ENCODE results near the gene RAB27A.
A peak's percentile ranks its signal among the peaks of the same experiment; 100 is the strongest.

Gene RAB27A

GRCh38 chr15:55234104-55234799 is 55.4 kb downstream of the RAB27A start:
- Histone ChIP-seq H4K20me1 (peaks cover 0 to 4% (median 0%) of the 10 kb centered on the region in 11 experiments; a peak in 1 of 22 replicates), H3K4me3 (no peak overlapping the region), H3K36me3 (peaks cover 0 to 89% (median 48%) of the 10 kb centered on the region in 11 experiments; a peak in 20 of 22 replicates), H3K27ac (no peak overlapping the region), H3K27me3 (no peaks in the 10 kb centered on the region), H3K4me1 (no peaks in the 10 kb centered on the region), H3K9ac (no peak overlapping the region), H3K9me3 (replicated peaks in 1 of 11) (peaks cover 0 to 4% (median 0%) of the 10 kb centered on the region in 11 experiments; a peak in 1 of 22 replicates), H3K4me2 (no peak overlapping the region)
- TF ChIP-seq Cebpa-rat (IDR thresholded peaks at IDR 0.05) = no peak

GRCh38 chr15:55231455-55231854 is 58.2 kb downstream of the RAB27A start:
- H3K9me3 ChIP-seq (replicated peaks in 1 of 11) = peaks cover 0 to 4% (median 0%) of the 10 kb centered on the region in 11 experiments; a peak in 1 of 22 replicates
- no peak overlapping the region for H3K27ac ChIP-seq
- H4K20me1 ChIP-seq = peaks cover 0 to 4% (median 0%) of the 10 kb centered on the region in 11 experiments; a peak in 1 of 22 replicates
- peaks cover 0 to 8% (median 0%) of the 10 kb centered on the region in 10 experiments; a peak in 6 of 20 replicates for H3K4me1 ChIP-seq
- no peaks in the 10 kb centered on the region for H3K27me3 ChIP-seq
- H3K4me2 ChIP-seq = no peak overlapping the region
- no peak overlapping the region for H3K9ac ChIP-seq
- H3K4me3 ChIP-seq = no peak overlapping the region
- H3K36me3 ChIP-seq = peaks cover 0 to 95% (median 45%) of the 10 kb centered on the region in 11 experiments; a peak in 20 of 22 replicates
- no peak for TF ChIP-seq Cebpa-rat (IDR thresholded peaks at IDR 0.05)

- Histone ChIP-seq H3K9me3 (replicated peaks in 1 of 11) (peaks cover 0 to 4% (median 0%) of the 10 kb centered on the region in 11 experiments; a peak in 1 of 22 replicates), H3K9ac (no peak overlapping the region), H3K27me3 (no peaks in the 10 kb centered on the region), H3K27ac (no peak overlapping the region), H3K4me3 (no peak overlapping the region), H3K36me3 (peaks cover 0 to 96% (median 50%) of the 10 kb centered on the region in 11 experiments; a peak in 20 of 22 replicates), H4K20me1 (peaks cover 0 to 4% (median 0%) of the 10 kb centered on the region in 11 experiments; a peak in 1 of 22 replicates), H3K4me1 (peaks cover 0 to 13% (median 2%) of the 10 kb centered on the region in 10 experiments; a peak in 10 of 20 replicates), H3K4me2 (no peak overlapping the region)
- TF ChIP-seq Cebpa-rat (IDR thresholded peaks at IDR 0.05) = no peak
Observed at GRCh38 chr15:55230953-55231352, 58.7 kb downstream of the RAB27A start.

GRCh38 chr15:55230051-55230670 is 59.5 kb downstream of the RAB27A start:
- Histone ChIP-seq H3K27ac (no peak overlapping the region), H3K27me3 (no peaks in the 10 kb centered on the region), H3K9ac (no peak overlapping the region), H3K9me3 (replicated peaks in 1 of 11) (peaks cover 0 to 4% (median 0%) of the 10 kb centered on the region in 11 experiments; a peak in 1 of 22 replicates), H3K36me3 (peaks cover 0 to 100% (median 58%) of the 10 kb centered on the region in 11 experiments; a peak in 20 of 22 replicates), H3K4me2 (no peak overlapping the region), H3K4me1 (peaks cover 0 to 21% (median 9%) of the 10 kb centered on the region in 10 experiments; a peak in 19 of 20 replicates), H3K4me3 (no peak overlapping the region), H4K20me1 (peaks cover 0 to 4% (median 0%) of the 10 kb centered on the region in 11 experiments; a peak in 1 of 22 replicates)
- TF ChIP-seq Cebpa-rat (IDR thresholded peaks at IDR 0.05) = no peak

GRCh38 chr15:55226127-55226526 is 63.5 kb downstream of the RAB27A start:
- Histone ChIP-seq H3K4me3 (no peak overlapping the region), H3K27me3 (no peaks in the 10 kb centered on the region), H3K36me3 (peaks cover 0 to 84% (median 50%) of the 10 kb centered on the region in 11 experiments; a peak in 20 of 22 replicates), H3K9me3 (replicated peaks in 1 of 11) (peaks cover 0 to 2% (median 0%) of the 10 kb centered on the region in 11 experiments; a peak in 1 of 22 replicates), H3K9ac (no peak overlapping the region), H3K4me1 (peaks cover 24 to 62% (median 49%) of the 10 kb centered on the region in 10 experiments), H4K20me1 (no peaks in the 10 kb centered on the region), H3K4me2 (peak overlapping the region in 5 of 11 experiments; percentile 20 to 93 (median 29); a peak in 7 of 22 replicates), H3K27ac (peak overlapping the region in 6 of 11 experiments; percentile 1 to 95 (median 36); a peak in 7 of 22 replicates)
- TF ChIP-seq Cebpa-rat (IDR thresholded peaks at IDR 0.05) = no peak

GRCh38 chr15:55224892-55225291 is 64.7 kb downstream of the RAB27A start:
- no peaks in the 10 kb centered on the region for H3K9me3 ChIP-seq (replicated peaks in 1 of 11)
- H4K20me1 ChIP-seq = no peaks in the 10 kb centered on the region
- peak overlapping the region in 8 of 11 experiments; percentile 48 to 96 (median 91); a peak in 13 of 22 replicates for H3K27ac ChIP-seq
- no peak overlapping the region for H3K9ac ChIP-seq
- peaks cover 33 to 74% (median 62%) of the 10 kb centered on the region in 10 experiments for H3K4me1 ChIP-seq
- H3K4me2 ChIP-seq = peak overlapping the region in 9 of 11 experiments; percentile 41 to 96 (median 89); a peak in 19 of 22 replicates
- H3K27me3 ChIP-seq = no peaks in the 10 kb centered on the region
- TF ChIP-seq Cebpa-rat (IDR thresholded peaks at IDR 0.05) = peak in 4 of 11 experiments; percentile 6 to 56 (median 40); a peak in 3 of 22 replicates
- H3K36me3 ChIP-seq = peaks cover 0 to 74% (median 55%) of the 10 kb centered on the region in 11 experiments; a peak in 17 of 22 replicates
- H3K4me3 ChIP-seq = no peak overlapping the region

GRCh38 chr15:55222588-55222987 is 67.0 kb downstream of the RAB27A start:
- peak overlapping the region in 8 of 10 experiments; percentile 17 to 61 (median 44); a peak in 13 of 20 replicates for H3K4me3 ChIP-seq
- TF ChIP-seq Cebpa-rat (IDR thresholded peaks at IDR 0.05) = no peak
- no peaks in the 10 kb centered on the region for H3K9me3 ChIP-seq (replicated peaks in 1 of 11)
- no peaks in the 10 kb centered on the region for H4K20me1 ChIP-seq
- H3K4me1 ChIP-seq = peaks cover 33 to 97% (median 84%) of the 10 kb centered on the region in 10 experiments
- peaks cover 0 to 63% (median 34%) of the 10 kb centered on the region in 11 experiments; a peak in 16 of 22 replicates for H3K36me3 ChIP-seq
- H3K27me3 ChIP-seq = no peaks in the 10 kb centered on the region
- peak overlapping the region; percentile 82 to 96 (median 90) for H3K4me2 ChIP-seq
- H3K9ac ChIP-seq = peak overlapping the region; percentile 46 to 82 (median 74); a peak in 21 of 22 replicates
- H3K27ac ChIP-seq = peak overlapping the region; percentile 84 to 96 (median 91); a peak in 21 of 22 replicates

- H3K9ac ChIP-seq = peak overlapping the region; percentile 64 to 85 (median 79)
- no peaks in the 10 kb centered on the region for H4K20me1 ChIP-seq
- no peaks in the 10 kb centered on the region for H3K27me3 ChIP-seq
- TF ChIP-seq Cebpa-rat (IDR thresholded peaks at IDR 0.05) = peak; percentile 92 to 100 (median 97)
- H3K4me3 ChIP-seq = peak overlapping the region in 6 of 10 experiments; percentile 7 to 61 (median 46); a peak in 10 of 20 replicates
- H3K4me2 ChIP-seq = peak overlapping the region; percentile 82 to 96 (median 90)
- H3K9me3 ChIP-seq (replicated peaks in 1 of 11) = no peaks in the 10 kb centered on the region
- peak overlapping the region; percentile 84 to 96 (median 91) for H3K27ac ChIP-seq
- peaks cover 0 to 59% (median 29%) of the 10 kb centered on the region in 11 experiments; a peak in 16 of 22 replicates for H3K36me3 ChIP-seq
- peaks cover 33 to 92% (median 84%) of the 10 kb centered on the region in 10 experiments for H3K4me1 ChIP-seq
Observed at GRCh38 chr15:55221090-55222011, 68.3 kb downstream of the RAB27A start.
